Uterus (tissue), 4 donors: Measurements from ENCODE around the gene DBR1. TPM values are rescaled to one million over a fixed set of nuclear protein-coding genes. Genes with fewer than 3 reads are reported as not detected.

Source experiments
- DNase-seq, 2 donors: peaks; one replicate each; pipeline ENCODE4 v3.0.0-alpha.2; 2019 to 2020
- H3K27ac ChIP-seq, 2 donors: fragments of 200-600 bp; sonication (generic); 1 replicate in 1 of 2; 2 replicates in 1 of 2; pipeline ENCODE4 v1.5.1; 2016 to 2018
- H3K27me3 ChIP-seq, 2 donors: fragments of 200-600 bp; sonication (generic); one replicate each; pipeline ENCODE4 v1.5.1; 2018 to 2019; ENCODE audit warnings: control low read depth in 1 of 2
- H3K36me3 ChIP-seq, 2 donors: fragments of 200-600 bp; sonication (generic); one replicate each; pipeline ENCODE4 v1.5.1; 2019; ENCODE audit warnings: control low read depth in 1 of 2
- H3K4me1 ChIP-seq, 2 donors: fragments of 200-600 bp; sonication (generic); one replicate each; pipeline ENCODE4 v1.5.1; 2018 to 2019; ENCODE audit warnings: control low read depth in 1 of 2
- H3K4me3 ChIP-seq, 2 donors: fragments of 200-600 bp; sonication (generic); 1 replicate in 1 of 2; 2 replicates in 1 of 2; pipeline ENCODE4 v1.5.1; 2018 to 2019; ENCODE audit warnings: mild to moderate bottlenecking in 1 of 2
- H3K9me3 ChIP-seq, 2 donors: fragments of 200-600 bp; sonication (generic); one replicate each; pipeline ENCODE4 v1.5.1; 2019; ENCODE audit warnings: control low read depth in 1 of 2
- CTCF ChIP-seq, 4 experiments: fragments of 200-600 bp in 2 of 4; fragments of 450-650 bp in 2 of 4; sonication (generic) in 2 of 4; IDR thresholded peaks; one replicate each; pipeline ENCODE4 v1.5.1; 2016 to 2019; ENCODE audit warnings: antibody characterized with exemption in 4 of 4, mild to moderate bottlenecking in 2 of 4, moderate library complexity in 1 of 4
- POLR2A ChIP-seq, 2 donors: fragments of 450-650 bp; IDR thresholded peaks; one replicate each; pipeline ENCODE4 v1.6.1; 2016; ENCODE audit warnings: antibody characterized with exemption in 2 of 2, mild to moderate bottlenecking in 1 of 2, moderate library complexity in 1 of 2
- intact Hi-C: fragments of 100-400 bp; cut with DNase I; formaldehyde crosslinking; loops from one replicate; pipeline ENCODE4 v1.15.1; 2023; ENCODE audit warnings: low total_unique reads
- total RNA-seq, 4 donors: library from RNA; depleted of rRNA in 3 of 4; stranded (reverse); fragments of >200 nt in 3 of 4; gene quantifications; one replicate each; pipeline versions ENCODE4 v1.1.0 to v1.2.4, GENCODE V29; 2014 to 2023
- donor health status: DM: yes; HTN: yes; CAD: no.

Gene DBR1
- total RNA-seq, 4 donors from 2014 or later: 12.4 to 41.8 (median 25.3) TPM

DNA sequence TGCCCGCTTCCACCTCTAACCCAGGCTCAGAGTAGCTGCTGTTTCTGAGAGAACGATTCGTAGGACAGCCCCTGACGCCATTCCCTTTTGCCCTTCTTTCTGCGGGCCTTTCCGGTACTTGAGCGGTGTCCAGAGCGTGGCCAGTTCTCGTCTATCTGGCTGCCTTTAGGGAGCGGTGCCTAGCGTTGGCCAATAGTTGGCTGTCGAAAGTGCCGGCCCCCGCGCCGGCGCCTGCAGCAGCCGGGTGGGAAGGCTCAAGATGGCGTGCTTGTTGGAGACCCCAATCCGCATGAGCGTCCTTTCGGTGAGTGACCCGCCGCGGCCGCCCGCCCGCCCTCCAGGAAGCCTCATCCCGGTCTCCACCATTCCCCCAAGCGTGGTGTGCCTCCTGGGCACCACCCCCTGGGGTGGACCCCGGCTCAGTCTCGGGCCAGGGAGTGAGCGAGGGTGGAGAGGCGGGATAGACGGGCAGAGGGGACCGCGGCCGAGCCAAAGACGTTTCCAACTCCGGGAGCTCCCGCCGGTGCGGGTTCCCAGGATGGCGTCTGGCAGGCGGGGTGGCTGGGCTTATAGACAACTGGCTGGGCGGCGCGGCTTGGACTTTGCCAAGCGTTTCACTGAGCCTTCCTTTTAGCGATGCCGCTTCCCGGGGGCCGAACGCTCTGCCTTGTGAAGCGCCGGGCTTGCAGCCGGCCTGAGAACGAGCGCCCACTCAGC, 12.7 kb upstream of the DBR1 start, which contains the start of gene ARMC8:
Gene ARMC8 (plus strand): TSS at position 6 of the 717 bp plus-strand sequence. CDS start 254 bp downstream, at position 260.
- H3K36me3 ChIP-seq: no peaks in the 10 kb centered on the region
- no peaks in the 10 kb centered on the region for H3K27me3 ChIP-seq
- peak; percentile 25 to 49 for DNase-seq
- peak within 1 kb of the TSS; percentile 89 to 94 for H3K27ac ChIP-seq
- H3K4me3 ChIP-seq: peak within 1 kb of the TSS; percentile 78 to 96
- peaks cover 0 to 4% of the 10 kb centered on the region in 2 donors for H3K4me1 ChIP-seq
- H3K9me3 ChIP-seq: no peaks in the 10 kb centered on the region
- intact Hi-C loops: no loop called here
- peak in 1 of 4 experiments; percentile 14 for TF ChIP-seq CTCF (IDR thresholded peaks at IDR 0.05)
- TF ChIP-seq POLR2A (IDR thresholded peaks at IDR 0.05): peak; percentile 64 to 65

DNA sequence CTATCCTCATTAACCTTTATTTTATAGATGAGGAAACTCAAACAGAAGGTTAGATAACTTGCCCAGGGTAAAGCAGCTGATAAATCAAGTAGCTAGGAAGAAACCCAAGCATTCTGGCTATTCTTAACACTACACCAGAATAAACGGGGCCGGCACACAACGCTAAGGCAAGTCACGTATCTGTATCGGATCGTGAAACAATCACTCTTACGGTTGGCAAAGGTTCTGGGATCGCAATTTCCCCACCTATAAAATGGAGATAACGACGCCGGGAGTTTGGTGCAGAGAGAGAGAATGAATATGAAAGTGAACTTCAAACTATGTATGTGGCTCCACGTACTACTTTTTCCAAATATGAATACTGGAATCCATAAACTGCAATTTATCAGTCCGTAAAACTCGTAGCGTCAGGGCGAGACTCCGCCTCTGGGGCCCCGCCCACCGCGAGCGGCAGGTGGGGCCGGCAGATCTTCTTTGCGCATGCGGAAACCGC, 12.1 kb upstream of the DBR1 start:
- TF ChIP-seq POLR2A (IDR thresholded peaks at IDR 0.05) (no peak), CTCF (IDR thresholded peaks at IDR 0.05) (no peak)

DNA sequence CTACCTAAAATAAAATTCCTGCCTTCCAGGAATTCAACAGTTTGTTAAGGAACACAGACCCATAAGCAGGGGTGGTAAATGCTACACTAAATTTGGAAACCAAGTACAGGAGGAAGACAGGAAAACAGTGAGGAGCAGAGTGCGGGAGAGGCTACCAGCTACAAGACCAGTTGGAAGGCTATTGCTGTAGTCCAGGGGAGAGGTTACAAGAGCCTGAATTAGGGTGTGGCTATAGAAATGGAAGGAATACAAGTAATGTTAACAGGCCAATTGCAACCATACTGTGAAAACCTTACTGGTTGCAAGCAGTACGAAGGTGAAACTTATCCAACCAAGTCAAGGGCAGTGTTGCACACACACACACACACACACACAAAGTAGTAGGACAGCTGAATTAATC, 11.5 kb upstream of the DBR1 start:
- no peaks in the 10 kb centered on the region for H3K27me3 ChIP-seq
- DNase-seq: no peak
- H3K36me3 ChIP-seq: no peaks in the 10 kb centered on the region
- TF ChIP-seq POLR2A (IDR thresholded peaks at IDR 0.05): no peak
- no peak for TF ChIP-seq CTCF (IDR thresholded peaks at IDR 0.05)
- peak overlapping the region in 1 of 2 donors; percentile 78 for H3K4me3 ChIP-seq
- peaks cover 0 to 4% of the 10 kb centered on the region in 2 donors for H3K4me1 ChIP-seq
- H3K9me3 ChIP-seq: no peaks in the 10 kb centered on the region
- H3K27ac ChIP-seq: peak overlapping the region in 1 of 2 donors; percentile 94
- intact Hi-C loops: no loop called here

More for the DNA sequence above, 12.1 kb upstream of the DBR1 start:
- Histone ChIP-seq H3K36me3 (no peaks in the 10 kb centered on the region), H3K9me3 (no peaks in the 10 kb centered on the region), H3K4me3 (peak overlapping the region; percentile 78 to 96), H3K27ac (peak overlapping the region; percentile 89 to 94), H3K27me3 (no peaks in the 10 kb centered on the region), H3K4me1 (peaks cover 0 to 4% of the 10 kb centered on the region in 2 donors)
- intact Hi-C loops: no loop called here
- peak; percentile 89 to 90 for DNase-seq

GRCh38 chr3:138184994-138185393, 10.3 kb upstream of the DBR1 start:
- Histone ChIP-seq H3K27ac (no peak overlapping the region), H3K36me3 (no peaks in the 10 kb centered on the region), H3K9me3 (no peaks in the 10 kb centered on the region), H3K4me3 (no peak overlapping the region), H3K4me1 (peaks cover 0 to 4% of the 10 kb centered on the region in 2 donors), H3K27me3 (no peaks in the 10 kb centered on the region)
- DNase-seq: no peak
- TF ChIP-seq POLR2A (IDR thresholded peaks at IDR 0.05) (no peak), CTCF (IDR thresholded peaks at IDR 0.05) (no peak)
- intact Hi-C loops: no loop called here

DNA sequence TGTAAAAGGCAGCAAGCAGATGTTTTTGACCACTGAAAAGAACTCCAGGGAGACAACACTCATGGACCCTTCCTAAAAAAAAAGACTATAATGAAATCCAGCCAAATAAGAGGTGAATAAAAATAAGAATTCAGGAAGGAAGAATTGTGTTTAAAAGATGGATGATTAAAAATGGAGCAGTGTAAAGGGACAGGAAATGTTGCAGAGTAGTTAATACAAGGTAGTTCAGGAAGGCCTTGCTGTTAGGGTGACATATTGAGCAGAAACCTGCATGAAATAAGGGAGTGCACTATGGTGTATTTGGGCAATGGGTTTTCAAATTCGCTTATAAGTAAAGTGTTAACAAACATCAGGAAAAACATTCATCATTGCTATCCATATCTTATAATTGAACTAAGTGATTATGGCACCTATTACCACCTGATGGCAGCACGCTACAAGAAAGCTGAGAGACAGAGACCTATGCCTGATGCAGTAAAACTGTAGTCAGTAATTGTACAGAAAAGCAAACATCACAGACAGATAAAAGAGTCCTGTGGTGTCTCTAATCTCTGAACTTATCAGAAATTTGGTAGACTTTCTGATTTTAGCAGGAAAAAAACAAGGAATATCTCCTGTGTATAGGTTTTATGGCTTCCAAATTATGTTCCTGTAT, 5.8 kb upstream of the DBR1 start:
- no peaks in the 10 kb centered on the region for H3K4me1 ChIP-seq
- H3K9me3 ChIP-seq: no peaks in the 10 kb centered on the region
- no peak overlapping the region for H3K4me3 ChIP-seq
- H3K27me3 ChIP-seq: no peaks in the 10 kb centered on the region
- H3K36me3 ChIP-seq: no peaks in the 10 kb centered on the region
- intact Hi-C loops: no loop called here
- DNase-seq: no peak
- no peak overlapping the region for H3K27ac ChIP-seq
- TF ChIP-seq CTCF (IDR thresholded peaks at IDR 0.05) (no peak), POLR2A (IDR thresholded peaks at IDR 0.05) (no peak)
